Measurements from ENCODE around the gene PIANP.
A peak's percentile ranks its signal among the peaks of the same experiment; 100 is the strongest.

The PIANP gene

DNA sequence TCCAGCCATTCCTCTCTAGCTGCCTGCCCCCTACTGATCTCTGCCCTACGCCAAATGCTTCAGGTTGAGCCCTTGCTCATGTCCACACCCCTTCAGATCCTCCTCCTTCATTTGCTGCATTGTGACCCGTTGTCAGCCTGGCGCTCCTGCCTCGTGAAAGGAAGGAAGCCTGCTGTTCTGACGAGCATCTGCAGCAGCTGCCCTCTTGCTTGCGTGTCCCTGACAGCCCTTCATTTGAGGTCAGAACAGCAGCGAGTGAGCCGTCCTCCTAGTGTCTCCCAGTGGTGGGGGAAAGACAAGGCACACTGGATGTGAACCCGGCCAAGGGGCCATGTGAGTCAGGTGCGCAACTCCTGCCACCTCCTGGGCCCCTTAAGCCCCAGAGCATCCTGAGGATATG is 3.0 kb upstream of the PIANP start:
- no peak for DNase-seq

DNA sequence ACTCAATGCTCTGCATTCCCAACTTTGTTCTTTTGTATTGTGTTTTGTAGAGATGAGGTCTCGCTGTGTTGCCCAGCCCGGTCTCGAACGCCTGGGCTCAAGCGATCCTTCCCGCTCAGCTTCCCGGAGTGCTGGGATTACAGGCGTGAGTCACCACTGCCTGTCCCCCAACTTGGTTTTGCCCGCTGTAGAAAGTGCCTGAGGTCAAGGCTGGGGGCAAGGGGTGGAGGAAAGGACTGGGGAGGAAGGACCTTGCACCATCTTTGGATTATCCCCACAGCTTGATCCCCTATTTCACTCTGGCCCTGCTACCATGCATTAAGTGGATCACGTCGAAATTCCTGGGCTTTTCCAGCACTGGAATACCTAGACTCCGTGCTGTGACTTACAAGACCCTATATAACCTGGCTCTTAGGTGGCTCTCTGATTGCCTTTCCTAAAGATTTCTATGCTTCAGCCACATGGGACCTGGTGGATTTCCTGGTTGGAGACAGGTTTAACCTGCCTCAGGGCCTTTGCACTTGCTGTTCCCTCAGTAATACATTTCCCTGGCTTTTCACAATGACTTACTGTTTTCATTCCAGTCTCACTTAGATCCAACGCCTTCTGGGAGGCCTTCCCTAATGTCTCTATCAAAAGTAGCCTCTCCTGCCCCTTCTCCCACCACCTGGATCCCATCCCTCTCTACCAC is 608 bp upstream of the PIANP start:
- peak; percentile 28 for DNase-seq

DNA sequence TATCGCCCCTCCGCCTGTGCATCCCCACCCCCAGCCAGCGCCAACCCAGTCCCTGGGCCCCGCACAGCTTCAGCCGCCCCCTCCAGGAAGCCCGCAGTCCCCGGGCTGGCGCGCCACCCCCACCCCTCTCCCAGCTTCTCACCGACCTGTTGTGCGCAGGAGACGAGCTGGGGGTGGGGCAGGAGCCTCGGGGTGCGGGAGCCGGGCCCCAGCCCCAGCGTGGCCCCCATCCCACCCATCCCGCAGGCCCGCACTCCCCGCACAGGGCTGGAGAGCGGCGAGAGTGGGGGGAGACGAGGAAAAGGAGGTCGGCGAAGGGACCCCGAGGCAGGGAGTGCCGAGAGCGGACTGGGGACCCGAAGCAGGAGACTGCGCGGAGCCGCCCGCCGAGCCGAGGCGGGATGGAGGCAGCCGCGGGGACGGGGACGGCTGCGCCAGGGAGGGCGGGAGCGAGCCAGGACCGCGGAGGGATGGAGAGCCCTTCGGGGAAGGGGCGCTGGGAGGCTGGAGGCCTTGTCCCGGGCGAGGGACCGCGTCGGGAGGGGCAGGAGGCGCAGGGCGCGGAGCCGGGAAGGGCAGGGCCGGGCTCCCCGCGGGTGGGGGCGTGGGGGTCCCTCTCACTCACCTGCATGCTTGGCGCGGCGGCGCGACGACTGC is 498 bp downstream of the PIANP start:
- no peak for DNase-seq

DNA sequence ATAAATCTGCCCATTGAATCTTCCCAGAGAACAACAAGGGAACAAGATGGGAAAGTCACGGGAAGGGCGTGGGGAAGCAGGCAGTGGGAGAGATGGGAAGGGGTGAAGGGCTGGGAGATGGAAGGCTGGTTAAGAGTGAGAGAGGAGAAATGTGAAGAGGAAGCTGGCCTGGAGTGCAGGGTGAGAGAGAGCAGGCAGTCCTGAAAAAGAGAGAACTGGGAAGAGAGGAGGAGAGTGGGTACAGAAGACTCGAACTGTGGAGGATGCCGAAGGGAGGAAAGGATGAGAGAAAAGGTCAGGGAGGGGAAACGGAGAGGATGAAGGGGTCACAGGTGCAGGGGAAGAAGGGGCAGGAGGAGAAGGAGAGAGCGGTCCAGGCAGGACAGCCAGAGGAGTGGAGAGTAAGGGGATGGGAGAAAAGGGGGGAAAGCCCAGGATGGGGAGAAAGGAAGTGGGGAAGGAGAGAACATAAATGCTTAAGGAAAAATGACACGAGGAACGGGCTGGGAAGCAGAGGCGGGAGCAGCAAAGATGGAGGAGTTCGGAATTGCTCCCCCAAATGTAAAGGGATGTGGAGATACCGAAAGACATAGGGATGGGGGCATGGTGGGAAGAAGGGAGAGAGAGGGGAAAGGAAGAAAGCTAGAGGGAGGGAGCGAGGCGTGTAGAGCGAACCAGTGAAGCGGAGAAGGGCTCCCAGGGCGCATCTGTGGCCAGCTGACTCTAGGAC is 1.2 kb downstream of the PIANP start:
- no peak for DNase-seq

DNA sequence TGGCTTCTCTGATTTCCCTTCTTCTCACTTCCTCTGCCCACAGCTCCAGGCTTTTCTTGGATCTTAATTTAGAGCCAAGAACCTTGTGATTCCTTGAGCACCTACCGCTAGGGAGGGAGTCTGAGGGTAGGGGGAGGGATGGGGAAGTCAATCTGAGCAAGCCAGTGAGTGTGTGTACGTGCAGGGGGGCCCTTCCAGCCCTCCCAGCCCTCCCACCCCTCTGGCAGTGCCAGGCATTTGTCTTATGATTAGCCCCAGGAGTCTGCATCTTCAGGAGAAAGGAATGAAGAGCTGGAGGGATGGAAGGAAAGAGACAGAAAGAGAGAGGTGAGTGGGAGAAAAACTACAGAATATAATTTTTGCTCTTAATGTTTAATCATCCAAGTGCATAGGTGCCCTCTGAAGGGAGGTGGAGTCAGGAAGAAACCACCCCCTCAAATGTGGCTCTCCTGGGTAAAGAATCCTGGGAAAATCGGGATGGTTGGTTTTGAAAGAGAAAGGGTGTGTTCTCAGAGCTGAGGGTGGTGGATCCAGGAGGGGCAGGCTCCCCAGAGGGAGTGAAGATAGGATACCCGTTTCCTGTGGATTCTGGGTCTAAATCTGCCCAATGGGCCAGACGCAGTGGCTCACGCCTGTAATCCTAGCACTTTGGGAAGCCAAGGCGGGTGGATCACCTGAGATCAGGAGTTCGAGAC is 2.1 kb downstream of the PIANP start:
- no peak for DNase-seq

DNA sequence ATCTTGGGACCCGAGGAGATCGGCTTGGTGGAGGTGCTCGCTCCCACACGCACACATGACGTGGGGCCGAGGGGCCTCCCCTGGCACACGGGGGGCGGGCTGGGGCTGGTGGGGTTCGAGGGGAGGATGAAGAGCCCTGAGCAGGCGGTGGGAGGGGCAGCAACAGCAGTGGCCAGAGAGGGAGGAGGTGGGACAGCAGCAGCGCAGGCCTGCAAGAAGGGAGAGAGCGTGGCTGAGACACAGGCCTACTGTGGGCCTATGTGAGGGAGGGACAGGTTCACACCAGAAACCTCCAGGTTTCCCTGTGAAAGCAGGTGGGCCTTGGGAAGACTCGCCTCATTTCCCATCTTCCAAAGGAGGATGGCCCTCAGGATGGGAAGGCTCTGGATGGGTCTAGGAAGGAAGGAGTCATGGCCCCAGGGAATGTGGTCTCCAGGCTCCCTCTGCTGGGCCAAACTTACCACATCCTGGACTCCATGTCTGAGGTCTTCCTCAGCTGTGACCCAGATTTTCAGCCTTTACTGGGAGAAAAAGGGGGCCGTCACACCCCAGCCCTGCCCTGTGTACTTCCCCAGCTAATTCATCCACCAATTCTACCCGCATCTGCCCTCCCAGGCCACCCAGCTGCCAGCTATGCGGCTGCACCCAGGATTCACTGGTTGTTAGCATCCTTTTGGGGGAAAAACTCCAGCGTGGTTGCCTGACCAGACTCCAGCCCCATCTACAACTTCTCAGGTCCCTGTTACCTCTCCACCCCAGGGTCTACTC is 2.8 kb downstream of the PIANP start:
- DNase-seq, result peak; percentile 74

DNA sequence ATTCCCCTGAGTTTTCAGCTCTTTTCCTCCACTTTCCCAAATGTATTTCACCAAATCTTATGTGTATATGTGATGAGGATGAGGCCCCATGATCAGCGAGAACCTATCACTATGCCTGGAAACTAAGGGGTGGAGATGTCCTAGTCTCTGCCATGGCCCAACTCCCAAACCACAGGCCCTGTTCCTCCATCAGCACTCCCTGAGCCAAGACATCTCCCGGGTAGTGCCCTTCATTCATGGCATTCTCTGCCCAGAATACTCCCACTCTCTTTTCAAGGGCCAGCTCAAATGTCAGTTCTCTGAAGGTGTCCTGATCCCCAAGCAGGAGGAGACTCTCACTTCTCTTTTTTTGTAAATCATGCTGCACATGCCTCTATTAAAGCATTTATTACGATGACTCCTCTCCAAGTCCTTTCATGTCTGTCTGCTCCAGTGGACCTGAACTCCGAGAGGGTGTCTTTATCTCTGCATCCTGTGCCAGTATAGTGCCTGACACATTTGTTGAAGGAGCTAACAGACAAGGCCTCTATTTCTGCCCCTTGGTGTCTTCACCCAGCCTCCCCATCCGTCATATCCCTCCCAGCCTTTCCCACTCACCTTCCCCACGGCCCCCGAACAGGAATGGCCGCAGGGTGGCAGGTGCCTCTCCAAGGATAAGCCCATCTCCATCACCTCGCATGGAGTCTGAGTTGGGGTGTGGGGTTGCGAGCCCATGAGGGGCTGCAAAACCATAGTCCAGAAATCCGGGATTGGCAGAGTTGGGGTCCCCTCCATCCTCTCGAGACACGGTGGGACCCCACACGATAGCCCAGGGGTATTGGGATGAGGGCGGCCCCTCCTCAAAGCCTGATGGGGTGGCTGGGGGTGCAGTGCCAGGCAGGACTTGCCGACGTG is 3.7 kb downstream of the PIANP start:
- DNase-seq, result no peak

DNA sequence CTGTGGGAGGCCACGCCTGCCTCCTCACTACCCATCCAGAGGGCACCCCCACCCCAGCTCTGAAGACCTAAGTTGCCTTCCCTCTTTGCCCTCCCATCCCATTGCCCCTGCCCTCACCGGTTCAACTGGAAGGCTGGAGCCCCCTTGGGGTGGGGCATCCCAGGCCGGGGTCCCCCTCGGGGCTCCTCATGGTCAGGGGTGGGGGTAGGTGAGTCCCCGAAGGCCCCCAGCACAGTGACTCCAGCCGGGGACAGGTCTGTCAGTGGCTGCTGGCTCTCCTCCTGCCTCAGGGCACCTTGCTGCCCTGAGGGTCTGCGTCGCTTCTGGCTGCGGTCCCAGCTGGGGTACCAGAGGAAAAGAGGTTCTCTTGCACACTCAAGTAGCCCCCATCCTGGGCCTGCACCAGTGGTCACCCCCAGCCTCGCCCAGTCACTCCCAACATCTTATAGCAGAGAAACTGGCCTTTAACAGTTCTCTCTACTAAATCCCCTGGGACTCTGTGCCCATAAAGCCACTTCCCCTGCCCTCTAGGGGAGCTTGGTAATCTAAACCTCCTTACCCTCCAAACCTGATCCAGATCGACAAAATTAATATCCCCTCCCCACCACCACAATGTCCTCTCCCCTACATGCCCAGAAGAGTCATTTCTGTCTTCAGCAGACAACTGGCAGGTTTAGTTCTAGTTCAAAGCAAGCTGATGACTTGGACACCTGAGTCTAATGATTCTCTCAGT is 5.1 kb downstream of the PIANP start:
- DNase-seq, result no peak

DNA sequence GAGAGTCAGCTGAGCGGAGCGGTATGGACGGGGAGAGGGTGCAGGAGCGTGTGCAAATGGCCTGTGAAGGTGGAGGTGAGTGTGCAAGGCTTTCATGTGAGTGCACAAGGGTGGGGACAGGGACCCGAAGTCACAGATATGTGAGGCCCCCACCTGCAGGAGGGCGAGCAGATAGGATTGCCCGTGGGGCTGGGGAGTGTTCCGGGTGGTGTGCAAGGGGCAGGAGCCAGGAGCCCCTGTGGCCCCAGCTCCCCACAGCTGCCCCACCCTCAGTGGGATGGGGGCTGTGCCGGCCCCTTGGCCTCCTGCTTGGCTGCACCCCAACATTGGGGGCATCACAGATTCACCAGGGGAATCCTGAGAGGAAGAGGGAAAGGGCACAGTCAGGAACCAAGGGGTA is 5.9 kb downstream of the PIANP start:
- no peak for DNase-seq

DNA sequence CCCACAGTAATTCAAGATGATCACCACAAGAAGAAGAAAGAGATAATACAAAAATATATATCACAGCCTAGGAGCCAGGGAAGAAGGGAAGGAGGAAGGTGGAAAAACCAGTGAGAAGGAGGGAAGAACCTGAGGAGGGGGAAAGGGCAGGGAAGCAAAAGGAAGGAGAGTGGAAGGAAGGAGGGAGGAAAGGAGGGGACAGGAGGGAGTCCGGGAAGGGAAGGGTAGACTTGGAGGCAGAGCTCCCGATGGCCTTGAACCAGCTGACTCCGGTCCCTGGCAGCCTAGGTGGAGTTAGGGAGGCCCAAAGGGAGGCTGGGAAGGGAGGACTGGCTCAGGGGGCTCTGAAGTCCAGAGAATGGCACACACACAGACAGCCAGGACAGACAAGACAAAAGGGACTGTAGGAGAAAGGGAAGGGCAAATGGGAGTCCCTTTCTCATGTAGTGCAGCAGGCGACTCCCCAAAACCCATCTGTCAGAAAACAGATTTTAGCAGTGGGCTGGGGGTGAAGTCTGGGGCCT is 6.7 kb downstream of the PIANP start:
- no peak for DNase-seq

DNA sequence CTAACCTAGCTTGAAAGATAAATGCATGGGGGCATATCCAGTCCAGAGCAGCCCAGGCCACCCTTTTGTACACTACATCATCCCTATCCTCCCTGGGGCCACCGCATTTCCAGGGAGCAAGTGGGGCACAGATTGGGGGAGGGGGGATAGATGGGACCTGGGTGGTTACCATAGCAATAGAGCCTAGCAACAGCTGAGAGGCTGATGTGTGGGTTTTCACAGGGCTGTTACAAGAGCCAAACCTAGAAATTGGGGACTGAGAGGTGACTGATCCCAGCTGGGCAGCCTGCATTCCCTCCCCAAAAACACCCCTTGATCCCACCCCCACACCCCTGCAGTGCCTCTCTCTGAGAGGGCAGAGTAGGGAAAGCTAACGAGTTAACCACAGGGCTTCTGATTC is 7.7 kb downstream of the PIANP start:
- DNase-seq, result no peak

DNA sequence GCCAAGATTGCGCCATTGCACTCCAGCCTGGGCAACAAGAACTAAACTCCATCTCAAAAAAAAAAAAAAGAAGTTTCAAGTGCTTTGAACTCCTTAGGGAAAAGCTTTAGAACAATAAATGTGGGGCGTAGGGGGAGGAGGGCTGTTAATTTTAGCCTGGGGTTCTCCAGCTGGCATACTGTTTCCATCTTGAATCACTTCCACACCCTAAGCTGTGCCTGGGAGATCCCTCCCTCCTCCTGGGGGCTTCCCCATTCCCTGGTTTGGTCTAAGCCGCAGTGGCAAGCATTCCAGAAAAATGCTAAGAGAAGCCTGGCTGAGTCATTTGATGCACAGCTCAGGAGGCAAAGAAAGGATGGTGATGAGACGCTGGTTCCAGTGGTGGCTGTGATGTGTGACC is 9.1 kb downstream of the PIANP start:
- peak; percentile 89 for DNase-seq

DNA sequence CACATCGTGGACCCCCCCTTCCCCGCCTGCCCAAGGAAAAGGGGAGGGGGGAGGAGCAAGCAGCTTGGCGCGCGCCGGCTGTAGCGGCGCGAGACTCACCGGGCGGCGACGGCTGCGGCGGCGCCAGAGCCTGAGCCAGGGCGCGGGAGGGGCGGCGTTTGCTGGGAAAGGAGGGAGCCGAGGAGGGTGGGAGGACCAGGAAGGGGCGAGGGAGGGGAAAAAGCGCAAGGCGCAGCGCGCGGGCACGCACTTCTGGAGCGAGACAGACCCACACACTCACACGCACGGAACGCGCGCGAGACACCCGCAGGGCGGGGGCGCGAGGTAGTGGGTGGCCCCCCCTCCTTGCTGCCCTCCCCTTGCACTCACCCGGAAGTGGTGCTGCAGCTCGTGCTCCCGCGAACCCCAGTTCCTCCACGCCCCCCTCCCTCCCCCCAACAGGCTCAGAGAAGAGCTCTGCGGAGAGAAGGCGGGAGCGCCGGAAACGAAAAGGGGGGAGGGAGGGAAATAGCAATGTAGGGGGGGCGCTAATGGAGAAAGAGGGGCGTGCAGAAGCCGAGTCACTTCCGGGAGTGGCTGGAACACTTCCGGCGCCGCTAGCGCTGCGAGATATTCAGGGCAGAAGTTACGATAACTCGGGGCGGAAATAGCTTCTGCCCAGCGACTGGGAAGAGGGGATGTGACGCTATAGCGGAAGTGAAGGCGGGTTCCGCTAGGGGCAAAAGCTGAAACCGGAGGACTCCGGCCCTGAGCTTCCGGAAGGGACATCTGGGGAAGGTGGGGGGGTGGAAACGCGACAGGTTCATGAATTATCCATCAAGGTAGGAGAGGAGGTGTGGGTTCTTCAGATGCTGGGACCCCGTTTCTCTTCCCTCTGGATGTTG is 11.4 kb downstream of the PIANP start, which contains the start of gene ZNF384:
TSS of gene ZNF384 (minus strand) at position 377 of the 884 bp plus-strand sequence. CDS start 9,855 bp downstream, outside the sequence.
- DNase-seq, result peak; percentile 100

DNA sequence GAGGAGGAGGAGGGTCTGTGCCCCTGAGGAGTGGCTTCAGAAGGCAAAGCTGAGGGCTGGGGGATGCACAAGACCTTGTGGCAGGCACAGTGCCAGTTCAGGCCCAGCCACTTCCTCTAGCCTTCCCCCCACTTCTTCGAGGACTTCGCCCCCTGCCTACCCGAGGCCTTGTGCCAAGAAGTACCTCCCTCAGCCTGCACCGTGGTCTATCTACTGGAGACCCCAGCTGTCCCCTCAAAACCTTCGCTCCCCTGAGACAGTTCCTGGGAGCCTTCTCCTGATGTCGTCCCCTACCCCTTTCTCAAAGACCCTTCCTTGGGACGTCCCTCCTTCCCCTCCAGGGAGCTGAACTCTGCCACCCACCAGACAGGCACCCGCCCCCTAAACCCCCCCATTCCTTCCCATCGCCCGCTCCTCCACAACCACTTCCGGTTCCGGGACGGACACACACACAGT is 12.0 kb downstream of the PIANP start:
- DNase-seq, result peak; percentile 24

DNA sequence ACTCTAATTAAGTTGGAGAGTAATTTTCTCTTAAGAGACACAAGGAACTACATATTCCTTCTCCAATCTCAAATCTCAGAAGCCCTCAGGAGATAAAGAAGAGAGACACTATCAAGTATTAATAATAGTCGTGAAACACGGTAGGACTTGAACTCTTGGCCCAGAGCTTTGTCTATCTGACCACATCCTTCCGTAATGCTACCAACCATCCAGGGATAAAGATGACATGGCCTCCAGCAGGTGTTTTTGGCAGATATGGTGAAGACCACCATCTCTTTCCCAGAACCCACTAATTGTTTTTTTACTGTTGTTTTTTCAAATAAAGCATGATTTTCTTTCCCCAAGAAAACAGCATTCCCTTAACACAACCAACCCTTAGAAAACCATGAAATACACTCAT is 14.8 kb downstream of the PIANP start:
- no peak for DNase-seq

DNA sequence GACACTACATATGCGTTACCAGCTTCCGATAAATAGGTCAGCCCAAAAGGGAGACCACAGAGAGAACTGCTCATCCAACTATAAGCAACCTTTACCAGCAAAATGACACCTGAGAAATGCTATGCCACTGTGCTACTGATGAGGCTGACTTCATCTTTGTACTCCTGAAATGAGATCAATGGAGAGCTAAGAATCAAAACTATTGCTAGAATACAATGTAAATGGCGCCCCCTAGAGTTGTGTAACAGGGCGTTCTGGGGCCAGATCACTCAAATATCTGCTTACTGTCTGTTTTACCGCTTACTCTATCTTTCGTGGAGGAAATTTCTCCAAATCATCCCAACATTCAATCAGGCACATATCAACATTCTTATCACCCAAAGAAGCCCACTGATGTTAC is 16.0 kb downstream of the PIANP start:
- DNase-seq, result peak; percentile 30

DNA sequence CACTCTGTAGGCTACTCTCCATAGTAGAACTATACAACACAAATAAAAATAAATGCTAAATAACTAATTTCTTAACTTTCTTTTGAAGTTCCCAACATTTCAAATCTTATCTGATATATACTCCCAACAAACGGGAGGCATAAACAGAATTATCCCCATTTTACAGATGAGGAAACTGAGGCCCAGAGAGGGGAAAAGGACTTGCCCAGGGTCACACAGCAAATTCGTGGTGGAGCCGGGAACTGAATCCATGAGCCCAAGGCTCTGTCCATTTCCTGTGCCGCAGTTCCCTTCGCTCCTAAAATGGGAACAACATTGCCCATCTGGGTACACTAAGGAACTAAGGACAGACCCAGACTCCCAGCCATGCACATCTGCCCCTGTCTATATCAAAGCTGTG is 23.7 kb downstream of the PIANP start:
- no peak for DNase-seq

DNA sequence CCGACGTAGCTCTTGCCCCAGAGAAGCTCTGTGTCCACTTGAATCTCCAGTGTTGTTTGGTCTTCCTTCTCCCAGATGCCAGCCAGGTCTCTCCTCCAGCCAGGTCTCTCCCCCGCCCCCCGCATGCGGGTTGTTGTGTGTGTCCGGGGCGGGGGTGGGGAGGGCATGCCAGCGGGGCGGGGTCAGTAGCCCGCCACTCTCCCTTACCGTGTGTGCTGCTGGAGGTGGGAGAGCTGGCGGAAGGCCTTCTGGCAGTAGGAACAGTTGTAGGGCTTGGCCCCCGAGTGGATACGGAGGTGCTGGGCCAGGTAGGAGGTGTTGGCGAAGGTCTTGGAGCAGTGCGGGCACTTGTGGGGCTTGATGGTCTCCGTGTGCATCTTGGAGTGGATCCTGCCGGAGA is 28.5 kb downstream of the PIANP start:
- no peak for DNase-seq

DNA sequence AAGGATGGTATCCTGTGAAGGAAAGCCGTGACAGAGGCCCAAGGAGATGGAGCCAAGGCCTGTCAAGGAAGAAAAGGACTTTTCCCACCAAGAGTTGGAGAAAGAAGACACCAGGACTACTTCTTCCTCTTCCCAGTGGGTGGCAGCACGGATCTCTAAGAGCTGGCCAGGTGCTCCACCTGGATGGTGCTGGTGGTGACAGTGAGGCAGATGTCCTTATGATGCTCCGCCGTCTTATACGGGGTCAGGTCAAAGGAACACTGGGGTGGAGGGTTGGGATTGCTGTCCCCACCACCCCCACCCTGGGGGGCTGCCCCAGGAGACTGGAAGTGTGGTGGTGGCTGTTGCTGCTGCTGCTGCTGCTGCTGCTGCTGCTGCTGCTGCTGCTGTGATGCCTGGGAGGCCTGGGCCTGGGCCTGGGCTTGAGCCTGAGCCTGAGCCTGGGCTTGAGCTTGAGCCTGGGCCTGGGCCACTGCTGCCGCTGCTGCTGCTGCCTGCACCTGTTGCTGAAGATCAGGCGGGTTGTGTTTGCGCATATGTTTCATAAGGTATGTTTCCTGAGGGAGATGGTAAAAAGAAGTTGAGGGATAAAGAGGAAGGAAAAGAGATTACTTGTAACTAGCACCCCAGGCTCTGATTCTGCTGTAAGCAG is 32.9 kb downstream of the PIANP start:
- DNase-seq, result no peak

Data from fibroblast of skin of back (primary cell).